ENCODE measurements around the gene TCF21. TPM values are rescaled to one million over a fixed set of nuclear protein-coding genes. Genes with fewer than 3 reads are reported as not detected.

The TCF21 gene
- polyA plus RNA-seq, 2 of the 4 experiments (the other 2 are of a cell fraction): 0.12 to 0.25 TPM

DNA sequence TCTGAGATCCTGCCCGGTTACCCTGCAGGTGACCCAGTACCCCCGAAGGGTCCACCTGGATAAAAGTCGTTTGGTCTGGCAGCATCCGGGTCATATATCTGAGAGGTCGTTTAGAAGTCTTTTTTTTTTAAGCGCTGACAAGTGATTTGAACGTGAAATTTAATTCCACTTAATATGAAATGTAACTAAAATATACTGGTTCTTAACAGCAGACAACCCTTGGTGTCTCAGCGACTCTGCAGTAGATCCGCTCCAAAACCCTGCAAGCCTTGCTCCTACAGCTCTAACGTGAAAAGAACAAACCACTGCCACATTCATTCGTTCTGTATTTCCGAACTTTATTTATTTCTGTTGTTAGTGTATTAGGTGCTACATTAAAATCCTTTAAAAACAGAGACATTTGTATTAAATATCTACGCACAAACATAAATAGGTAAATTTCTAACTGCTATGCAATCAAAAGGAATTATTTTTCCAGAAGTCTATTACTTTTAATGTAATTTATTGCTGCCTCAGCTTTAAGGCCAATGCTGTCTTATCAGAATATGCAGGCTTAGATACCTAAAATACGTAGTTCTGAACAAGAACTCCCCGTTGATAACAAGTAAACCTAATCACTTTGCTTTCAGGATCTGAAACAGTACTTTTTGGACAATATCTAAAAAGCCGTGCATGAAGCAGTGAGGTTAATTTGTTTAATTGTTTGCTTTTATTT, 33.5 kb upstream of the TCF21 start:
- Histone ChIP-seq H3K4me3 (no peak overlapping the region), H3K27ac (no peak overlapping the region), H3K4me2 (no peak overlapping the region), H3K4me1 (no peaks in the 10 kb centered on the region), H3K9me3 (no peaks in the 10 kb centered on the region; the same call in 2 of the 3 replicates)
- TF ChIP-seq SMC3 (IDR thresholded peaks at IDR 0.05) (no peak), MAFK (IDR thresholded peaks at IDR 0.05; ENCODE audit: partially characterized antibody) (peak; percentile 46), POLR2A (IDR thresholded peaks at IDR 0.05; ENCODE audit: low read length) (no peak)
- POLR2A ChIA-PET: no interaction called here
- ATAC-seq (no peak), FAIRE-seq (no peak), DNase-seq (ENCODE audit: low read depth in 1 of 2, low spot score in 1 of 2) (no peak)
- WGBS (ENCODE audit: missing lambda C conversion rate): 86% methylated on average over 16 of the region's 16 CpGs
- CTCF ChIA-PET: interaction anchor here (1.1 kb wide), 1 partner anchor 18 kb away, joined by 3 read pairs; no protein-coding TSS in a partner anchor

DNA sequence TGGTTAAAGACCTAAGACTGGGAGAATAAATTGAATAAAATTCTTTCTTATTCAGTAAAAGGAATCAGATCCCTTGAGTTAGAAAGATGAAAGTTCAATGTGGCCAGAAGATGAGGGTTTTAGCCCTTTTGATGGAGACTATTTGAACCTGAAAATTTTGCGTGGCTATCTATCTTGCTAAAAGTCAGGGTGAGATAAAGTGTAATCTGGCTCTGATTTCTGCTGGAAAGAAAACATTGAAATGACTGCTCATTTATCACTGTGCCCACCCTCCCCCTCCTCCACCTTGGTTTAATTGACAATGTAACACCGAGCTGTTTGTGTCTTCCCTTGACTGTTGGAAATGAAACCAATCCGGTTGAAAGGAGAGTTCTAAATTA, 32.9 kb upstream of the TCF21 start:
- Histone ChIP-seq H3K9me3 (no peaks in the 10 kb centered on the region; the same call in 2 of the 3 replicates), H3K27ac (no peak overlapping the region), H3K4me3 (no peak overlapping the region), H3K4me1 (no peaks in the 10 kb centered on the region), H3K4me2 (no peak overlapping the region)
- ATAC-seq (no peak), DNase-seq (ENCODE audit: low read depth in 1 of 2, low spot score in 1 of 2) (no peak), FAIRE-seq (no peak)
- POLR2A ChIA-PET: no interaction called here
- TF ChIP-seq MYC (IDR thresholded peaks at IDR 0.05; ENCODE audit: borderline replicate concordance, low read length): no peak
- TF ChIP-seq PHF8 (IDR thresholded peaks at IDR 0.05; ENCODE audit: borderline replicate concordance, low read depth): no peak
- TF ChIP-seq KDM1A (IDR thresholded peaks at IDR 0.05; ENCODE audit: low read depth): no peak
- no peak for TF ChIP-seq MAZ (IDR thresholded peaks at IDR 0.05; ENCODE audit: borderline replicate concordance, low read depth, low read length)
- TF ChIP-seq BCL3 (IDR thresholded peaks at IDR 0.05): no peak
- no peak for TF ChIP-seq NPAS2 (CRISPR knock-in tag; IDR thresholded peaks at IDR 0.05; ENCODE audit: borderline replicate concordance)
- 90% methylated on average over 3 of the region's 3 CpGs for WGBS (ENCODE audit: missing lambda C conversion rate)
- CTCF ChIA-PET: interaction anchor here (1.1 kb wide), 1 partner anchor 18 kb away, joined by 3 read pairs; no protein-coding TSS in a partner anchor

DNA sequence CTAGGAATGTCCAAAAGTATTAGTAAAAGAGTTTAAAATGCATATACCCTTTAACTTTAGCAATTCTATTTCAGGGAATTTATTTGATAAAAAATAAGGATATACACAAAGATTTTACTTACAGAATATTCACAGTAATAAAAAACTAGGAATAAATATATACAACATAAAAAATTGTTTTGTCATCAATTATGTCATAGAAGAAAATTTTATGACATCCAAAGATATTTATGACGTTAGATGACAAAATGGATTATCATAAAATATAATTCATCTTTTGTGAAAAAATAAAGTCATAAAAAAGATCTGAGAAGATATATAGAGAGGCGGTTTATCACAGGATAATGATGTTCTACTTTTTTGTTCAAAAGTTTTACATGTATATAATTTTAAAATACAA, 32.0 kb upstream of the TCF21 start:
- WGBS (ENCODE audit: missing lambda C conversion rate): 86% methylated on average over 2 of the region's 2 CpGs
- Histone ChIP-seq H3K9me3 (peaks cover 2% of the 10 kb centered on the region; the same call in 1 of the 3 replicates), H3K4me2 (no peak overlapping the region), H3K4me1 (no peaks in the 10 kb centered on the region), H3K4me3 (no peak overlapping the region), H3K27ac (no peak overlapping the region)
- TF ChIP-seq MYC (IDR thresholded peaks at IDR 0.05; ENCODE audit: borderline replicate concordance, low read length): no peak
- no peak for TF ChIP-seq MAFK (IDR thresholded peaks at IDR 0.05; ENCODE audit: partially characterized antibody)
- TF ChIP-seq FOSB (CRISPR knock-in tag; IDR thresholded peaks at IDR 0.05): no peak
- no peak for TF ChIP-seq RCOR1 (IDR thresholded peaks at IDR 0.05; ENCODE audit: low read depth, low read length)
- TF ChIP-seq BHLHE40 (IDR thresholded peaks at IDR 0.05; ENCODE audit: low read depth, low read length): no peak
- no peak for TF ChIP-seq ZFP36 (IDR thresholded peaks at IDR 0.05; ENCODE audit: borderline replicate concordance, partially characterized antibody)
- no peak for TF ChIP-seq ESRRA (IDR thresholded peaks at IDR 0.05; ENCODE audit: borderline replicate concordance, low read length)
- ChIA-PET POLR2A (no interaction called here), CTCF (interaction anchor here (1.1 kb wide), 1 partner anchor 19 kb away, joined by 3 read pairs; no protein-coding TSS in a partner anchor)
- FAIRE-seq: no peak
- no peak for ATAC-seq
- no peak for DNase-seq (ENCODE audit: low read depth in 1 of 2, low spot score in 1 of 2)

DNA sequence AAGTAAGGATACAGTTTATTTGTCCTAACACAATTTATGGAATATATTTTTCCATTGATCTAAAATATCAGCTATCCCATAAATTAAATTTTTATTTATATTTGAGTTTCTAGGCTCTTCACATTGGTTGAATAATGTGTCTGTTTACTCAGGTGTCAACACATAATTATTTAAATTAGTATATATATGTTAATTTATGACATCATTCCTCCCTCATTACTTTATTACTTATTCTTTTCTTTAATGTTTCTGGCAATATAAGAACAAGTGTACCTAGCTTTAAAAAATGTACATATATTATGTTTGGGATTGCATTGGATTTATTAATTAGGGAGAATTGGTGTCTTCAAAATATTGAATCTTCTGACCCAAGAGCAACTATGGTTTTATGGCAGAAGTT, 31.2 kb upstream of the TCF21 start:
- ATAC-seq (no peak), DNase-seq (ENCODE audit: low read depth in 1 of 2, low spot score in 1 of 2) (no peak), FAIRE-seq (no peak)
- POLR2A ChIA-PET: no interaction called here
- Histone ChIP-seq H3K27ac (no peak overlapping the region), H3K4me1 (no peaks in the 10 kb centered on the region), H3K4me2 (no peak overlapping the region), H3K9me3 (peaks cover 7% of the 10 kb centered on the region), H3K4me3 (no peak overlapping the region)
- no peak for TF ChIP-seq BCL3 (IDR thresholded peaks at IDR 0.05)
- CTCF ChIA-PET: no interaction called here
